Gastrocnemius medialis (tissue), 4 donors: ENCODE data around the gene SMARCAL1.

Source experiments
- CTCF ChIP-seq, 5 experiments: fragments of 450-650 bp in 3 of 5; fragments of 200-600 bp in 2 of 5; sonication (generic) in 2 of 5; IDR thresholded peaks in 4 of 5; conservative IDR thresholded peaks in 1 of 5; 1 replicate in 4 of 5; 2 replicates in 1 of 5; pipeline ENCODE4 v1.5.1; 2016 to 2019; ENCODE audit warnings: antibody characterized with exemption in 5 of 5, mild to moderate bottlenecking in 3 of 5, moderate library complexity in 3 of 5
- POLR2A ChIP-seq, 2 donors: fragments of 450-650 bp; IDR thresholded peaks; one replicate each; pipeline ENCODE4 v1.6.1; 2017; ENCODE audit warnings: antibody characterized with exemption in 2 of 2, mild to moderate bottlenecking in 2 of 2, moderate library complexity in 2 of 2

GRCh38 chr2:216478791-216479190 is 66.5 kb downstream of the SMARCAL1 start:
- TF ChIP-seq CTCF (IDR thresholded peaks at IDR 0.05 in 4 of 5, conservative IDR thresholded peaks at IDR 0.05 in 1 of 5) (no peak), POLR2A (IDR thresholded peaks at IDR 0.05) (no peak)
